IMR-90 (cell line): ENCODE data around the gene TMEM60. TPM values are rescaled to one million over a fixed set of nuclear protein-coding genes. Genes with fewer than 3 reads are reported as not detected.

ENCODE experiments used
- ATAC-seq: fragments of 200-7000 bp; cut with Tn5 transposase; 2 replicates; pipeline ENCODE4 v1.9.1; 2020; ENCODE audit warnings: low read depth, mild to moderate bottlenecking, moderate library complexity
- BruUV-seq: library from RNA; stranded (reverse); fragments of 400-500 nt; replicated peaks from 2 replicates; lab custom pipeline; 2021; lab: Mats Ljungman, UMichigan
- CTCF ChIA-PET: fragments of 300-600 bp; formaldehyde crosslinking; extraction: SDS; loops from one replicate; lab custom pipeline; 2021; ENCODE audit warnings: antibody characterized with exemption; lab: Yijun Ruan, JAX
- POLR2A ChIA-PET: fragments of 300-600 bp; sonication (Branson Sonifier 250); formaldehyde crosslinking; loops from one replicate; lab custom pipeline; 2022; ENCODE audit warnings: antibody characterized with exemption; ENCODE audit not compliant: unreplicated experiment; lab: Charles Lee
- DNase-seq: peaks from one replicate; pipeline ENCODE4 v3.0.0; 2013
- H2AFZ ChIP-seq: replicated peaks from 2 replicates; pipeline ENCODE3; 2013; ENCODE audit warnings: low read length, mild to moderate bottlenecking; ENCODE audit not compliant: poor library complexity
- H2AK5ac ChIP-seq: 2 replicates; pipeline ENCODE4 v1.6.1; 2013; ENCODE audit warnings: low read depth, low read length, inconsistent platforms
- H2AK9ac ChIP-seq: replicated peaks from 2 replicates; pipeline ENCODE3; 2013; ENCODE audit warnings: mild to moderate bottlenecking, low read depth, low read length, moderate library complexity; ENCODE audit not compliant: poor library complexity
- H2BK120ac ChIP-seq: 2 replicates; pipeline ENCODE4 v1.6.1; 2013; ENCODE audit warnings: low read depth, low read length, inconsistent platforms
- H2BK15ac ChIP-seq: 3 replicates; pipeline ENCODE4 v1.6.1; 2013; ENCODE audit warnings: low read depth, low read length, inconsistent platforms
- H2BK20ac ChIP-seq: 2 replicates; pipeline ENCODE4 v1.6.1; 2013; ENCODE audit warnings: low read depth, mild to moderate bottlenecking, inconsistent platforms, low read length, moderate library complexity
- H2BK5ac ChIP-seq: 2 replicates; pipeline ENCODE4 v1.6.1; 2013; ENCODE audit warnings: mild to moderate bottlenecking, low read depth, low read length, inconsistent platforms; ENCODE audit not compliant: poor library complexity, severe bottlenecking
- H3K14ac ChIP-seq: replicated peaks from 2 replicates; pipeline ENCODE4 v1.6.1; 2013; ENCODE audit warnings: low read depth, low read length, inconsistent platforms
- H3K18ac ChIP-seq: 2 replicates; pipeline ENCODE4 v1.6.1; 2013; ENCODE audit warnings: low read depth, low read length, control low read depth
- H3K23ac ChIP-seq: 2 replicates; pipeline ENCODE4 v1.6.1; 2013; ENCODE audit warnings: low read depth, low read length, inconsistent platforms
- H3K27ac ChIP-seq: 2 replicates; pipeline ENCODE4 v1.5.1; 2013; ENCODE audit warnings: mild to moderate bottlenecking, control low read depth, low read length; ENCODE audit not compliant: insufficient read depth
- H3K27me3 ChIP-seq: 2 replicates; pipeline ENCODE4 v1.6.1; 2013; ENCODE audit warnings: low read length; ENCODE audit not compliant: control insufficient read depth, insufficient read depth
- H3K36me3 ChIP-seq: 2 replicates; pipeline ENCODE4 v1.6.1; 2013; ENCODE audit warnings: low read length, mixed read lengths; ENCODE audit not compliant: control insufficient read depth, insufficient read depth
- H3K4ac ChIP-seq: 2 replicates; pipeline ENCODE4 v1.6.1; 2013; ENCODE audit warnings: low read depth, low read length, inconsistent platforms
- H3K4me1 ChIP-seq: 2 replicates; pipeline ENCODE4 v1.6.1; 2013; ENCODE audit warnings: low read length, mixed read lengths; ENCODE audit not compliant: control insufficient read depth, insufficient read depth
- H3K4me2 ChIP-seq: 2 replicates; pipeline ENCODE4 v1.6.1; 2013; ENCODE audit warnings: low read depth, mild to moderate bottlenecking, control low read depth, low read length, moderate library complexity
- H3K4me3 ChIP-seq: 2 replicates; pipeline ENCODE4 v1.5.1; 2013; ENCODE audit warnings: low read depth, mild to moderate bottlenecking, control low read depth, low read length, moderate library complexity; ENCODE audit not compliant: insufficient read depth
- H3K56ac ChIP-seq: 2 replicates; pipeline ENCODE4 v1.6.1; 2013; ENCODE audit warnings: low read length, inconsistent platforms; ENCODE audit not compliant: insufficient read depth; ENCODE audit errors: extremely low read depth
- H3K79me1 ChIP-seq, 2 experiments: 2 replicates each; pipeline ENCODE4 v1.6.1; 2013; ENCODE audit warnings: low read length in 2 of 2, inconsistent platforms in 1 of 2, low read depth in 1 of 2
- H3K9ac ChIP-seq: 2 replicates; pipeline ENCODE4 v1.6.1; 2013; ENCODE audit warnings: low read depth, low read length, control low read depth
- H3K9me1 ChIP-seq: 2 replicates; pipeline ENCODE4 v1.6.1; 2013; ENCODE audit warnings: low read length, inconsistent platforms; ENCODE audit not compliant: insufficient read depth
- H3K9me3 ChIP-seq: 2 replicates; pipeline ENCODE4 v1.6.1; 2013; ENCODE audit warnings: low read length; ENCODE audit not compliant: control insufficient read depth, insufficient read depth
- H4K20me1 ChIP-seq: 2 replicates; pipeline ENCODE4 v1.6.1; 2013; ENCODE audit warnings: low read length, inconsistent platforms; ENCODE audit not compliant: insufficient read depth
- H4K5ac ChIP-seq: 2 replicates; pipeline ENCODE4 v1.6.1; 2013; ENCODE audit warnings: mild to moderate bottlenecking, low read depth, low read length, control low read depth
- H4K8ac ChIP-seq, 2 experiments: 2 replicates each; pipeline ENCODE4 v1.6.1; 2013; ENCODE audit warnings: low read depth in 2 of 2, low read length in 2 of 2, control low read depth in 1 of 2, inconsistent platforms in 1 of 2
- H4K91ac ChIP-seq: 2 replicates; pipeline ENCODE4 v1.6.1; 2013; ENCODE audit warnings: low read depth, low read length, inconsistent platforms; ENCODE audit not compliant: insufficient read depth
- BHLHE40 ChIP-seq: fragments of 150-350 bp; IDR thresholded peaks from 2 replicates; pipeline ENCODE4 v1.6.1; 2016; ENCODE audit warnings: mild to moderate bottlenecking, low read depth, low read length
- CTCF ChIP-seq: conservative IDR thresholded peaks from 2 replicates; pipeline ENCODE4 v1.5.1; 2012; ENCODE audit warnings: mild to moderate bottlenecking, low read depth, low read length, improper control_type of control experiment
- MXI1 ChIP-seq: IDR thresholded peaks from 2 replicates; pipeline ENCODE4 v1.6.1; 2012; ENCODE audit warnings: low read depth, mild to moderate bottlenecking, low read length, moderate library complexity, borderline replicate concordance
- USF2 ChIP-seq: fragments of 150-350 bp; IDR thresholded peaks from 2 replicates; pipeline ENCODE4 v1.6.1; 2017; ENCODE audit warnings: mild to moderate bottlenecking, antibody characterized with exemption, low read length, low read depth
- WGBS, 2 experiments: methylation state at CpG; one replicate each; pipeline versions ENCODE4 v1.1.5 to v1.1.7; 2013; ENCODE audit warnings: missing lambda C conversion rate in 2 of 2; ENCODE audit not compliant: insufficient read length in 1 of 2; ENCODE audit errors: extremely low coverage in 2 of 2; 5-methylcytosine and 5-hydroxymethylcytosine counted together
- dilution Hi-C: fragments of 300-500 bp; cut with HindIII; formaldehyde crosslinking; loops from one replicate; pipeline ENCODE4 v1.14.3; 2018; ENCODE audit warnings: low sequenced_read_pairs; ENCODE audit not compliant: unreplicated experiment
- in situ Hi-C: fragments of 300-500 bp; cut with MboI; formaldehyde crosslinking; loops from 3 replicates; pipeline ENCODE4 v1.14.3; 2019; ENCODE audit warnings: low sequenced_read_pairs, inconsistent platforms, mixed read lengths
- intact Hi-C: fragments of 100-400 bp; cut with micrococcal nuclease; formaldehyde crosslinking; loops from 2 replicates; pipeline ENCODE4 v1.10.0; 2022
- polyA plus RNA-seq, 3 experiments: library from polyadenylated mRNA; depleted of rRNA; stranded (reverse); fragments of >200 nt; gene quantifications; 2 replicates each; pipeline ENCODE4 v1.2.3, GENCODE V29; 2012; ENCODE audit warnings: low replicate concordance in 1 of 3
- total RNA-seq: library from RNA; depleted of rRNA; stranded (reverse); fragments of >200 nt; gene quantifications from 2 replicates; pipeline ENCODE4 v1.2.3, GENCODE V29; 2012

Gene TMEM60
- total and polyA plus RNA-seq, 2 of the 4 experiments (the other 2 are of a cell fraction) = 9.9 to 17.2 TPM

DNA sequence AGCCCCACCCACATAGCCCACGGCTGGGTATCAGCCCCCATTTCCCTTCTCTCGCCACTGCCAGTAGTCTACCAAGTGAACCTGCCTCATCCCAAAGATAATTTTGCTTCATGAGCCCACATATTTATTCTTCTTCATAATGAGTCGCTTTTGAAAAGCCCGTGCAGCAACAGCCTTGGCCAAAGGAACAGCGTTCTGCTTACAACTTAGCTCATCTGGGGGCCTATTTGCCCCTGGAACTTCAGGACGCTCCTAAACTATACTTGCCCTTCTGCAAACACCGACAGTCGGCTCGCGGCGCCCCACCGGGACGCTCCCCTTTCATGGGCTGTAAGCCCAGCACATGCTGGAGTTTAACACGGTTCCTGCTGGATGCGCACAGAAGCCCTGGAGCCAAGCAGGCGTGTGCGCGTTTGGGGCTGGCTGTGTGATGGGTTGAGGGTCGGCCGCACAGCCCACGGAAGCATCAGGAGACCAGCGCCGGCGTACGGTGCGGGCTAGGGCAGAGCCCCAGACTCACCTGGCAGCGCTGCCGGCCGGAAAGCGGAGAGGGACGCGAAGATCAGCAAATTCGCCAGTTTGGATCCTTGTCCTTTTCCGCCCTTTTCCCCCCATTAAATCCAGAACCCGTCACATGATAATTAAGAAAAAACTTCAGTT is 370 bp downstream of the TMEM60 start:
- Histone ChIP-seq H4K8ac (peak overlapping the region; percentile 17 to 82; a peak in 2 of 4 replicates), H3K9me3 (no peaks in the 10 kb centered on the region), H2BK120ac (peak overlapping the region; percentile 70; the same call in 1 of the 2 replicates), H4K20me1 (no peaks in the 10 kb centered on the region), H3K4ac (peak overlapping the region; percentile 90), H2AK5ac (peak overlapping the region; percentile 41), H3K4me1 (peaks cover 6% of the 10 kb centered on the region; the same call in 1 of the 2 replicates), H3K14ac (peak overlapping the region; percentile 88), H3K9me1 (0 out of 2 replicates have a peak, but pooled peaks cover 2% of the 10 kb centered on the region), H3K18ac (peak overlapping the region; percentile 66), H3K79me1 (peaks cover 20 to 74% of the 10 kb centered on the region in 2 experiments), H4K5ac (peak overlapping the region; percentile 68), H3K27ac (peak overlapping the region; percentile 90), H3K4me2 (peak overlapping the region; percentile 88), H3K36me3 (no peaks in the 10 kb centered on the region), H2BK20ac (no peak overlapping the region), H3K4me3 (peak overlapping the region; percentile 81), H2AK9ac (peak overlapping the region; percentile 96), H3K23ac (peak overlapping the region; percentile 82), H2BK5ac (peak overlapping the region; percentile 80), H3K56ac (peak overlapping the region; percentile 69), H3K9ac (peak overlapping the region; percentile 71), H2BK15ac (peak overlapping the region; percentile 22; the same call in 1 of the 3 replicates), H2AFZ (peak overlapping the region; percentile 96), H3K27me3 (no peaks in the 10 kb centered on the region), H4K91ac (peak overlapping the region; percentile 79)
- in situ Hi-C loops (no loop called here), dilution Hi-C loops (no loop called here), intact Hi-C loops (loop anchor here (2.0 to 10.0 kb wide), 3 partner anchors 69 to 139 kb away; no protein-coding TSS in a partner anchor)
- CTCF ChIA-PET = interaction anchor here (0.7 to 1.0 kb wide), 4 partner anchors 9 to 136 kb away, joined by 3 to 6 read pairs (median 4); no protein-coding TSS in a partner anchor
- DNase-seq (peak; percentile 34), ATAC-seq (peak; percentile 9)
- BruUV-seq = no TSS peak
- peak; percentile 80; the same call in 1 of the 2 replicates for TF ChIP-seq MXI1
- TF ChIP-seq BHLHE40 = no peak
- no peak for TF ChIP-seq CTCF
- TF ChIP-seq USF2 = peak; percentile 68
- POLR2A ChIA-PET = no interaction called here
- WGBS, 2 experiments = 0% methylated on average over 21 of the region's 35 CpGs; no CpG with 5 or more reads in 1 of the 2 experiments
